ENCODE measurements around the gene USP49. TPM values are rescaled to one million over a fixed set of nuclear protein-coding genes. Genes with fewer than 3 reads are reported as not detected.

USP49 gene
- total RNA-seq, 1 donor from 2014 or later, result 2.7 TPM

DNA sequence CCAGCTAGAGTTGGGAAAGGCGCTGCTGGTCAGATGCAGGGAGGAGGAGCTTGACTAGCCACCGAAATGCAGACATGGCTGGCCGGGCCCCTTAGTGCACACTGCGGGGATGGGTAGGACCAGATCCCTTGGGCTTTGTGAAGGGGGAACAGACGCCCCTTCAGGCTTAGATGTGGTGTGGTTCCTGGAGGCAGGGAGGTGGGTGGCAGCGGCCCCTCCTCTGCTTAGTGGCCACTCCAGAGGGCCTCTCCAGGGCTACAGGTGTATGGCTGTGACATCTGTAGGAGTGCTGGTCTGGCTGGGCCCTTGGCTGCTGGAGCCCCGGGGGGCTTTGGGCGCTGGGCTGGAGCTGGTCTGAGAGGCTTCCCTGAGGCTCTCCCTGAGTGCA lies 40.5 kb upstream of the USP49 start:
- TF ChIP-seq, protein P1, sequence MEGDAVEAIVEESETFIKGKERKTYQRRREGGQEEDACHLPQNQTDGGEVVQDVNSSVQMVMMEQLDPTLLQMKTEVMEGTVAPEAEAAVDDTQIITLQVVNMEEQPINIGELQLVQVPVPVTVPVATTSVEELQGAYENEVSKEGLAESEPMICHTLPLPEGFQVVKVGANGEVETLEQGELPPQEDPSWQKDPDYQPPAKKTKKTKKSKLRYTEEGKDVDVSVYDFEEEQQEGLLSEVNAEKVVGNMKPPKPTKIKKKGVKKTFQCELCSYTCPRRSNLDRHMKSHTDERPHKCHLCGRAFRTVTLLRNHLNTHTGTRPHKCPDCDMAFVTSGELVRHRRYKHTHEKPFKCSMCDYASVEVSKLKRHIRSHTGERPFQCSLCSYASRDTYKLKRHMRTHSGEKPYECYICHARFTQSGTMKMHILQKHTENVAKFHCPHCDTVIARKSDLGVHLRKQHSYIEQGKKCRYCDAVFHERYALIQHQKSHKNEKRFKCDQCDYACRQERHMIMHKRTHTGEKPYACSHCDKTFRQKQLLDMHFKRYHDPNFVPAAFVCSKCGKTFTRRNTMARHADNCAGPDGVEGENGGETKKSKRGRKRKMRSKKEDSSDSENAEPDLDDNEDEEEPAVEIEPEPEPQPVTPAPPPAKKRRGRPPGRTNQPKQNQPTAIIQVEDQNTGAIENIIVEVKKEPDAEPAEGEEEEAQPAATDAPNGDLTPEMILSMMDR (conservative IDR thresholded peaks at IDR 0.05; ENCODE audit: low read depth, low read length), result no peak
- no peak overlapping the region for H3K4me3 ChIP-seq (ENCODE audit: low read depth, low read length)
- DNase-seq (ENCODE audit: low read depth), result no peak

DNA sequence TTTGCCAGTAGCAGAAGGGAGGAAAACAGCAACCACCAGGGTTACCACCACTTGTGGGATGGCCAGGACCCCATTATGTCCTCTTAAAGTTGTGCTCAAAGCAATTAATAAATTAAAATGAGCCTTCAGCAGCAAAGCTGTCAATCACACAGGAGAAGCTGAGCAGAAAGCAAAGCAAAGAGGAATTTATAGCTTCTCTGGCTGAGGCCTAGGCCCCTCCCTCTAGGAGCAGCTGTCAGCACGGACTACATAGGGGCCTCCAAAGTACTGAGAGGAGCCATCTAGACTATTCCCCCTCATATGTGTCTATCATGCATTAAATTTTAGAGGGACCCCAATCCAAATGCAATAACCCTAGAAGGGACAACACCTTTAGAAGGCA lies 40.0 kb upstream of the USP49 start:
- TF ChIP-seq, protein P1 (conservative IDR thresholded peaks at IDR 0.05; ENCODE audit: low read depth, low read length), result no peak
- DNase-seq (ENCODE audit: low read depth), result no peak
- no peak overlapping the region for H3K4me3 ChIP-seq (ENCODE audit: low read depth, low read length)

DNA sequence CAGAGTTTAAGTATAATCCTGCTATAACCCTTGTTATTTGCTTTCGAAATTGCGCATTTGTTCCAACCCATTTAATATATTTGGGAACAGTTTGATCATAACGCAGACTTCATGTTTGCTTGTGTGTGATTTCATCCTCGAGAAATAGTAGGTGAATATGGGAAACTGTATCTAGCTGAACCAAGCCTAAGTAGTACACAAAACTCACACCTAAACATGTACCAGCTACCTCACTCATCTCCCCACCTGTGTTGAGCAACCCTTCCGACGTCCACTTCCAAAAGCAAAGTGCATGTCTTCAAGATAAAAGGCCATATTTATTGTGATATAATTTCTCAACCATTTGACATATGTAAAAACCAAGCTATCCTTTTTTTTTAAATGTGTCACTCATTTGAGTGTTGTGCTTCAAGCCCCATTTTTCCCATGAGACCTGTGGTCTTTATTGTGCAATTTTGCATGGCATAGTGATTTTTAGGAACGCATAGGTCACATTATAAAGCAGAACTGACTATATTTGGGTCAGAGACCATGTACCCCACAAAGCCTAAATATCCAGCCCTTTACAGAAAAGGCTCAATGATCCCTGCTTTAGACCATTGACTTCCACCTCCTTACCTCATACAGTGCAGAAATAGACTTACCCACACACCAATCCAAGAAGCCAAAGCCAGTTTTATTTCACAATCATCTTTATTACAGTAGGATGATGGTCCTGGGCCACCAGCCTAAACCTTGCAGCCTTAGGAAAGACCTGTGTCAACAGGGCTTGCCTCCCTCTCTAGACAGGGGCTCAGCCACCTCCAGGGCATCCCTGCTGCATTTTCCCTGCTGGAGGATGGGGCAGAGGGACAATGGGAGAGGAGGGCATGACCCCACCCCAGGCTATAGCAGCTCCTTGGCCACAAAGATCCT lies 39.4 kb upstream of the USP49 start:
- DNase-seq (ENCODE audit: low read depth), result no peak
- TF ChIP-seq, protein P1 (conservative IDR thresholded peaks at IDR 0.05; ENCODE audit: low read depth, low read length), result no peak
- H3K4me3 ChIP-seq (ENCODE audit: low read depth, low read length), result no peak overlapping the region

DNA sequence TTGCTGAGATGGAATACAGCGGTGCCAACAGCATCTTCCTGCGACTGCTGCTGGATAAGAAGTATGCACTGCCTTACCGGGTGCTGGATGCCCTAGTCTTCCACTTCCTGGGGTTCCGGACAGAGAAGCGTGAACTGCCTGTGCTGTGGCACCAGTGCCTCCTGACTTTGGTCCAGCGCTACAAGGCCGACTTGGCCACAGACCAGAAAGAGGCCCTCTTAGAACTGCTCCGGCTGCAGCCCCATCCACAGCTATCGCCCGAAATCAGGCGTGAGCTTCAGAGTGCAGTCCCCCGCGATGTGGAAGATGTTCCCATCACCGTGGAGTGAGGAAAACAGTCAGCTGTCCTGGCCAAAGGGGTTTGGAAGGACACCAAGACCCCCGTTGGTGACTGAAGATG lies 37.2 kb upstream of the USP49 start:
- DNase-seq (ENCODE audit: low read depth), result no peak
- TF ChIP-seq, protein P1 (conservative IDR thresholded peaks at IDR 0.05; ENCODE audit: low read depth, low read length), result no peak
- H3K4me3 ChIP-seq (ENCODE audit: low read depth, low read length), result no peak overlapping the region

DNA sequence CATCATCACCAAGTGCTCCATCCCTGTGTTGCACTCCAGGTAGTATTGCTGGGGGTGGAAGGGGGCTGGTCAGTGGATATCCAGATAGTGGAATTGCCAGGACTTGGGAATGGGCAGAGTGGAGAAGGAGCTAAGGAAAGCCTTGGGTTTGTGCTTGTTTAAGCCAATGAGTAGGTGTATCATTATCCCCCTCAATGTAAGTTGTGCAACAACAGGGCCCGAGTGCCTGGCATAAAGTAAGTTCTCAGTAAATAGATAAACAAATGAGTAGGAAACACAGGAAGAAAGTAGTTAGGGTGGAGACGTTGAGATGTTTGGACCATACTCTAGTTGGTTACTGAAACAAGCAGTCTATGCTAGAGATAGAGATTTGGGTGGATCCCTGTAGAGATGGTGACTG lies 36.6 kb upstream of the USP49 start:
- H3K4me3 ChIP-seq (ENCODE audit: low read depth, low read length), result no peak overlapping the region
- TF ChIP-seq, protein P1 (conservative IDR thresholded peaks at IDR 0.05; ENCODE audit: low read depth, low read length), result no peak
- no peak for DNase-seq (ENCODE audit: low read depth)

DNA sequence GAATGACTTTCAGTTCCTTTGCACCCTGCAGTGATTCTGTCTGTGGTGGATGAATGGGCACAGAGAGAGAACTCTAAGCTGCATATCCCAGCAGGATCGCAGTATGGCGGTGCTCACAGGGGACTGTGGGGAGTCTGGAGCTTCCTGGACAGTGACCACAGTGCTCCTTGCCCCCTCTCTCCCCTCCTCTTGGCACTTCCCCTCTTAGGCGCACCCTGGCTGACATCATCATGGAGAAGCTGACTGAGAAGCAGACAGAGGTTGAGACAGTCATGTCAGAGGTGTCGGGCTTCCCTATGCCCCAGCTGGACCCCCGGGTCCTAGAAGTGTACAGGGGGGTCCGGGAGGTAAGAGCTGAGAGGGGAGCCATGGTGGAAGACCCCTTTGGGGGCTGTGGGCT lies 34.7 kb upstream of the USP49 start:
- no peak overlapping the region for H3K4me3 ChIP-seq (ENCODE audit: low read depth, low read length)
- DNase-seq (ENCODE audit: low read depth), result no peak
- TF ChIP-seq, protein P1 (conservative IDR thresholded peaks at IDR 0.05; ENCODE audit: low read depth, low read length), result no peak

DNA sequence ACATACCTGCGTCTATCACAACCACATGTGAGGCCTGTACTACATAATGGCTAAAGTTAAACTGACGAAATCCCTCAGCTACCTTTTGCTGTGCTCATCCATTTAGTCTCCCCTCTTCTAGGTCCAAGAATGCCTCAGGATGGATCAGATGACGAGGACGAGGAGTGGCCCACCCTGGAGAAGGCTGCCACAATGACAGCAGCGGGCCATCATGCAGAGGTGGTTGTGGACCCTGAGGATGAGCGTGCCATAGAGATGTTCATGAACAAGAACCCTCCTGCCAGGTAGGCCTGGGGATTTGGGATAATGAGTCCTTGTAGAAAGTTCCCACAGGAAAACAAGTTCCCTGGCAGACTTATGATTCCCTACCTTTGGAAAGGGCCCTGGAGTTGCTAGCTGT lies 32.1 kb upstream of the USP49 start:
- DNase-seq (ENCODE audit: low read depth), result no peak
- TF ChIP-seq, protein P1 (conservative IDR thresholded peaks at IDR 0.05; ENCODE audit: low read depth, low read length), result no peak
- H3K4me3 ChIP-seq (ENCODE audit: low read depth, low read length), result no peak overlapping the region

All from epithelial cell of proximal tubule (primary cell).